ENCODE results near the gene RNF213.

The RNF213 gene

GRCh38 chr17:80416940-80417293 is 156.3 kb downstream of the RNF213 start:
- DNase-seq (ENCODE audit: extremely low read depth, insufficient read length), result no peak
- Histone ChIP-seq H3K36me3 (ENCODE audit: control insufficient read depth, insufficient read depth, low read length) (no peaks in the 10 kb centered on the region; the same call in 1 of the 2 replicates), H3K27me3 (replicated peaks; ENCODE audit: control insufficient read depth, insufficient read depth, low read length) (no peaks in the 10 kb centered on the region), H3K4me3 (replicated peaks; ENCODE audit: low read depth, low read length) (no peak overlapping the region)
- no peak for TF ChIP-seq CTCF (IDR thresholded peaks at IDR 0.05; ENCODE audit: insufficient read depth, low read length, poor library complexity, severe bottlenecking)

GRCh38 chr17:80418589-80418988 is 157.9 kb downstream of the RNF213 start:
- no peak for TF ChIP-seq CTCF (IDR thresholded peaks at IDR 0.05; ENCODE audit: insufficient read depth, low read length, poor library complexity, severe bottlenecking)
- Histone ChIP-seq H3K36me3 (ENCODE audit: control insufficient read depth, insufficient read depth, low read length) (no peaks in the 10 kb centered on the region; the same call in 1 of the 2 replicates), H3K4me3 (replicated peaks; ENCODE audit: low read depth, low read length) (no peak overlapping the region), H3K27me3 (replicated peaks; ENCODE audit: control insufficient read depth, insufficient read depth, low read length) (no peaks in the 10 kb centered on the region)
- no peak for DNase-seq (ENCODE audit: extremely low read depth, insufficient read length)

GRCh38 chr17:80419255-80419654 is 158.6 kb downstream of the RNF213 start:
- Histone ChIP-seq H3K36me3 (ENCODE audit: control insufficient read depth, insufficient read depth, low read length) (no peaks in the 10 kb centered on the region; the same call in 1 of the 2 replicates), H3K27me3 (replicated peaks; ENCODE audit: control insufficient read depth, insufficient read depth, low read length) (no peaks in the 10 kb centered on the region), H3K4me3 (replicated peaks; ENCODE audit: low read depth, low read length) (no peak overlapping the region)
- no peak for DNase-seq (ENCODE audit: extremely low read depth, insufficient read length)
- no peak for TF ChIP-seq CTCF (IDR thresholded peaks at IDR 0.05; ENCODE audit: insufficient read depth, low read length, poor library complexity, severe bottlenecking)

- Histone ChIP-seq H3K4me3 (replicated peaks; ENCODE audit: low read depth, low read length) (no peak overlapping the region), H3K36me3 (ENCODE audit: control insufficient read depth, insufficient read depth, low read length) (no peaks in the 10 kb centered on the region; the same call in 1 of the 2 replicates), H3K27me3 (replicated peaks; ENCODE audit: control insufficient read depth, insufficient read depth, low read length) (no peaks in the 10 kb centered on the region)
- DNase-seq (ENCODE audit: extremely low read depth, insufficient read length), result no peak
- no peak for TF ChIP-seq CTCF (IDR thresholded peaks at IDR 0.05; ENCODE audit: insufficient read depth, low read length, poor library complexity, severe bottlenecking)
Measured at GRCh38 chr17:80421381-80422090, 160.9 kb downstream of the RNF213 start.

- Histone ChIP-seq H3K27me3 (replicated peaks; ENCODE audit: control insufficient read depth, insufficient read depth, low read length) (no peaks in the 10 kb centered on the region), H3K36me3 (ENCODE audit: control insufficient read depth, insufficient read depth, low read length) (no peaks in the 10 kb centered on the region; the same call in 1 of the 2 replicates), H3K4me3 (replicated peaks; ENCODE audit: low read depth, low read length) (no peak overlapping the region)
- DNase-seq (ENCODE audit: extremely low read depth, insufficient read length), result no peak
- no peak for TF ChIP-seq CTCF (IDR thresholded peaks at IDR 0.05; ENCODE audit: insufficient read depth, low read length, poor library complexity, severe bottlenecking)
Measured at GRCh38 chr17:80422276-80422675, 161.6 kb downstream of the RNF213 start.

GRCh38 chr17:80422981-80423380 is 162.3 kb downstream of the RNF213 start:
- no peak for DNase-seq (ENCODE audit: extremely low read depth, insufficient read length)
- TF ChIP-seq CTCF (IDR thresholded peaks at IDR 0.05; ENCODE audit: insufficient read depth, low read length, poor library complexity, severe bottlenecking), result no peak
- Histone ChIP-seq H3K4me3 (replicated peaks; ENCODE audit: low read depth, low read length) (no peak overlapping the region), H3K36me3 (ENCODE audit: control insufficient read depth, insufficient read depth, low read length) (no peaks in the 10 kb centered on the region), H3K27me3 (replicated peaks; ENCODE audit: control insufficient read depth, insufficient read depth, low read length) (no peaks in the 10 kb centered on the region)
